PC-3 (cell line): ENCODE data around the gene EDAR. TPM values are rescaled to one million over a fixed set of nuclear protein-coding genes. Genes with fewer than 3 reads are reported as not detected.
A peak's percentile ranks its signal among the peaks of the same experiment; 100 is the strongest.

Experiments used
- ATAC-seq: fragments of 200-7000 bp; cut with Tn5 transposase; 2 replicates; pipeline ENCODE4 v1.9.1; 2020; ENCODE audit warnings: mild to moderate bottlenecking, moderate library complexity
- BruUV-seq: library from RNA; stranded (reverse); fragments of 400-500 nt; replicated peaks from 2 replicates; lab custom pipeline; 2021; lab: Mats Ljungman, UMichigan
- CTCF ChIA-PET: fragments of 300-600 bp; sonication (Branson Sonifier 250); formaldehyde crosslinking; loops from one replicate; lab custom pipeline; 2022; ENCODE audit warnings: antibody characterized with exemption; lab: Charles Lee
- POLR2A ChIA-PET: fragments of 300-600 bp; sonication (Branson Sonifier 250); formaldehyde crosslinking; loops from one replicate; lab custom pipeline; 2022; ENCODE audit warnings: antibody characterized with exemption; ENCODE audit not compliant: unreplicated experiment; lab: Charles Lee
- DNase-seq: peaks from one replicate; pipeline ENCODE4 v3.0.0-alpha.2; 2015
- H2AFZ ChIP-seq: fragments of 300-600 bp; sonication (generic); 2 replicates; pipeline ENCODE4 v1.6.0; 2016; ENCODE audit warnings: antibody characterized with exemption, low read length
- H3F3A ChIP-seq: fragments of 300-600 bp; sonication (generic); one replicate; pipeline ENCODE4 v1.6.0; 2017; ENCODE audit warnings: antibody characterized with exemption, low read length, control low read depth, mild to moderate bottlenecking; ENCODE audit not compliant: unreplicated experiment
- H3K27ac ChIP-seq: fragments of 300-600 bp; sonication (generic); 2 replicates; pipeline ENCODE4 v1.5.1; 2016; ENCODE audit warnings: mild to moderate bottlenecking, low read length
- H3K27me3 ChIP-seq: fragments of 300-600 bp; sonication (generic); 2 replicates; pipeline ENCODE4 v1.6.1; 2016; ENCODE audit warnings: low read length, mixed read lengths
- H3K36me3 ChIP-seq: fragments of 300-600 bp; sonication (generic); 2 replicates; pipeline ENCODE4 v1.6.1; 2016; ENCODE audit warnings: low read depth, mixed run types, low read length, mixed read lengths
- H3K4me1 ChIP-seq: fragments of 300-600 bp; sonication (generic); 2 replicates; pipeline ENCODE4 v1.5.1; 2016; ENCODE audit warnings: low read length; ENCODE audit not compliant: insufficient read depth
- H3K4me2 ChIP-seq: fragments of 300-600 bp; sonication (generic); 2 replicates; pipeline ENCODE4 v1.6.0; 2016; ENCODE audit warnings: low read length
- H3K4me3 ChIP-seq: fragments of 300-600 bp; sonication (generic); 2 replicates; pipeline ENCODE4 v1.5.1; 2016; ENCODE audit warnings: mild to moderate bottlenecking, low read length, mixed read lengths
- H3K79me2 ChIP-seq: fragments of 300-600 bp; sonication (generic); 2 replicates; pipeline ENCODE4 v1.6.1; 2017; ENCODE audit warnings: low read length, mixed read lengths
- H3K9ac ChIP-seq: fragments of 300-600 bp; sonication (generic); 2 replicates; pipeline ENCODE4 v1.6.0; 2016; ENCODE audit warnings: mild to moderate bottlenecking, low read length
- H3K9me2 ChIP-seq: fragments of 300-600 bp; sonication (generic); replicated peaks from 2 replicates; pipeline ENCODE4 v1.6.1; 2016; ENCODE audit warnings: mixed run types, low read length, mixed read lengths
- H3K9me3 ChIP-seq: fragments of 300-600 bp; sonication (generic); 2 replicates; pipeline ENCODE4 v1.6.1; 2016; ENCODE audit warnings: low read length, mixed read lengths
- H4K20me1 ChIP-seq: fragments of 300-600 bp; sonication (generic); 2 replicates; pipeline ENCODE4 v1.6.1; 2016; ENCODE audit warnings: low read length, mixed read lengths
- EZH2 ChIP-seq: fragments of 300-600 bp; sonication (generic); IDR thresholded peaks from one replicate; pipeline ENCODE4 v1.6.1; 2017; ENCODE audit warnings: antibody characterized with exemption, mild to moderate bottlenecking, low read length; ENCODE audit not compliant: unreplicated experiment
- EZH2phosphoT487 ChIP-seq: fragments of 300-600 bp; sonication (generic); IDR thresholded peaks from 2 replicates; pipeline ENCODE4 v1.6.1; 2018; ENCODE audit warnings: mild to moderate bottlenecking, antibody characterized with exemption, low read length, borderline replicate concordance
- intact Hi-C: fragments of 100-400 bp; cut with micrococcal nuclease; formaldehyde crosslinking; loops from 2 replicates; pipeline ENCODE4 v1.9.0; 2023
- total RNA-seq: library from RNA; depleted of rRNA; stranded (reverse); fragments of >200 nt; gene quantifications from 2 replicates; pipeline ENCODE4 v1.2.3, GENCODE V29; 2014
- TF ChIP-seq, protein P1 (sequence below): fragments of 300-600 bp; sonication (generic); conservative IDR thresholded peaks from 2 replicates; pipeline ENCODE4 v1.5.1; 2017; ENCODE audit warnings: antibody characterized with exemption, low read depth, mild to moderate bottlenecking, low read length

EDAR gene
- total RNA-seq, 1 experiment from 2014 or later, result 0.04 TPM

DNA sequence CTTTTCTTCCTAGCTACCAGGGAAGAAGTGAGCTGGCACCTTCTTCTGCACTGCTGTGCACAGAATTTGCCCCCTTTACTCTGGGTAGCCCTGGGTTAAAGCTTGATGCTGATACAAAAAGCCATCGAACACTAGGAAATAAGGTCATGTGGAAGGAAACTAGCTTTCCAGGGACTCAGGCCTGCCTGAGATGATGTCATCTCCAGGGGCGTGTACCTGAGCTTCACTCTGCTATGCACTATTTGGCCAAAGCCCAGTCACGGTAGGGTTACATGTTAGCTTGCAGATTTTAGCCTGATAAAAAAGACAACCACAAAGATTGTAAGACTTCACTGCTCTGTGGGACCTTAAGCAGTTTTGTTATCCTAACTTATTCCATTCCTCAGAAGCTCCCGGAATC, 20.4 kb downstream of the EDAR start:
- H3K27ac ChIP-seq, result peak overlapping the region; percentile 26
- TF ChIP-seq EZH2phosphoT487 (no peak), EZH2 (no peak)
- TF ChIP-seq, protein P1, sequence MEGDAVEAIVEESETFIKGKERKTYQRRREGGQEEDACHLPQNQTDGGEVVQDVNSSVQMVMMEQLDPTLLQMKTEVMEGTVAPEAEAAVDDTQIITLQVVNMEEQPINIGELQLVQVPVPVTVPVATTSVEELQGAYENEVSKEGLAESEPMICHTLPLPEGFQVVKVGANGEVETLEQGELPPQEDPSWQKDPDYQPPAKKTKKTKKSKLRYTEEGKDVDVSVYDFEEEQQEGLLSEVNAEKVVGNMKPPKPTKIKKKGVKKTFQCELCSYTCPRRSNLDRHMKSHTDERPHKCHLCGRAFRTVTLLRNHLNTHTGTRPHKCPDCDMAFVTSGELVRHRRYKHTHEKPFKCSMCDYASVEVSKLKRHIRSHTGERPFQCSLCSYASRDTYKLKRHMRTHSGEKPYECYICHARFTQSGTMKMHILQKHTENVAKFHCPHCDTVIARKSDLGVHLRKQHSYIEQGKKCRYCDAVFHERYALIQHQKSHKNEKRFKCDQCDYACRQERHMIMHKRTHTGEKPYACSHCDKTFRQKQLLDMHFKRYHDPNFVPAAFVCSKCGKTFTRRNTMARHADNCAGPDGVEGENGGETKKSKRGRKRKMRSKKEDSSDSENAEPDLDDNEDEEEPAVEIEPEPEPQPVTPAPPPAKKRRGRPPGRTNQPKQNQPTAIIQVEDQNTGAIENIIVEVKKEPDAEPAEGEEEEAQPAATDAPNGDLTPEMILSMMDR, result no peak

DNA sequence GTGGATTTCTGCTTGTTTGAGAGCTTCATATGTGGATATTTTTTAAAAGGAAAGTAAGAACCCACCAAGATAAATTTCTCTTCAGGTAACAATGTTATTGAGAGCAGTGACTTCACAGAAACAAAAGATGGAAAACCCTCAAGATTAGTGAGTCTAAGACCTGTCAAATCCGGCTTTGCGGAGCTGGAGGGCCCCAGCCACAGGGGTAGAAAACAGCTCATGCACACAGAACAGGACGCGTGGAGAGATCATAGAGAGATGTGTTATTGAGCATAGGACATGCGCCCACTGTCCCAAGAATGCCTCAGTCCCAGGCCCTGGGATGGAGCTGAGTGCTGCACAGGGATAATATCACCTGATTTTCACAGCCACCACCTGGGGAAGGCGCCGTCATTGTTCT, 21.3 kb downstream of the EDAR start:
- no peaks in the 10 kb centered on the region for H3K27me3 ChIP-seq
- ATAC-seq (no peak), DNase-seq (no peak)
- no peaks in the 10 kb centered on the region for H4K20me1 ChIP-seq
- H3K9me2 ChIP-seq, result no peaks in the 10 kb centered on the region
- H3F3A ChIP-seq, result no peaks in the 10 kb centered on the region
- no peak overlapping the region for H3K4me2 ChIP-seq
- H3K9me3 ChIP-seq, result no peaks in the 10 kb centered on the region
- no peak overlapping the region for H2AFZ ChIP-seq
- CTCF ChIA-PET, result no interaction called here
- TF ChIP-seq EZH2phosphoT487 (no peak), EZH2 (no peak)
- TF ChIP-seq, protein P1, result no peak
- H3K36me3 ChIP-seq, result no peaks in the 10 kb centered on the region
- no peak overlapping the region for H3K27ac ChIP-seq
- no peak overlapping the region for H3K4me3 ChIP-seq
- H3K9ac ChIP-seq, result no peak overlapping the region
- peaks cover 55% of the 10 kb centered on the region for H3K4me1 ChIP-seq
- intact Hi-C loops, result no loop called here
- no peaks in the 10 kb centered on the region for H3K79me2 ChIP-seq
- POLR2A ChIA-PET, result no interaction called here
- BruUV-seq, result no TSS peak

More for the DNA sequence above, 20.4 kb downstream of the EDAR start:
- no TSS peak for BruUV-seq
- H3F3A ChIP-seq, result no peaks in the 10 kb centered on the region
- ChIA-PET POLR2A (no interaction called here), CTCF (interaction anchor here (0.6 to 0.7 kb wide), 2 partner anchors 24 to 51 kb away, joined by 4 to 6 read pairs; no protein-coding TSS in a partner anchor)
- H3K9me3 ChIP-seq, result no peaks in the 10 kb centered on the region
- no peaks in the 10 kb centered on the region for H3K9me2 ChIP-seq
- no peak overlapping the region for H3K4me3 ChIP-seq
- ATAC-seq (peak; percentile 47), DNase-seq (peak; percentile 88)
- no peak overlapping the region for H3K9ac ChIP-seq
- H3K36me3 ChIP-seq, result no peaks in the 10 kb centered on the region
- intact Hi-C loops, result no loop called here
- H3K27me3 ChIP-seq, result no peaks in the 10 kb centered on the region
- H3K4me1 ChIP-seq, result peaks cover 55% of the 10 kb centered on the region
- H2AFZ ChIP-seq, result 0 out of 2 replicates have a peak overlapping the region, but pooled peaks have one; percentile 1
- peak overlapping the region; percentile 32 for H3K4me2 ChIP-seq
- H4K20me1 ChIP-seq, result no peaks in the 10 kb centered on the region
- no peaks in the 10 kb centered on the region for H3K79me2 ChIP-seq

DNA sequence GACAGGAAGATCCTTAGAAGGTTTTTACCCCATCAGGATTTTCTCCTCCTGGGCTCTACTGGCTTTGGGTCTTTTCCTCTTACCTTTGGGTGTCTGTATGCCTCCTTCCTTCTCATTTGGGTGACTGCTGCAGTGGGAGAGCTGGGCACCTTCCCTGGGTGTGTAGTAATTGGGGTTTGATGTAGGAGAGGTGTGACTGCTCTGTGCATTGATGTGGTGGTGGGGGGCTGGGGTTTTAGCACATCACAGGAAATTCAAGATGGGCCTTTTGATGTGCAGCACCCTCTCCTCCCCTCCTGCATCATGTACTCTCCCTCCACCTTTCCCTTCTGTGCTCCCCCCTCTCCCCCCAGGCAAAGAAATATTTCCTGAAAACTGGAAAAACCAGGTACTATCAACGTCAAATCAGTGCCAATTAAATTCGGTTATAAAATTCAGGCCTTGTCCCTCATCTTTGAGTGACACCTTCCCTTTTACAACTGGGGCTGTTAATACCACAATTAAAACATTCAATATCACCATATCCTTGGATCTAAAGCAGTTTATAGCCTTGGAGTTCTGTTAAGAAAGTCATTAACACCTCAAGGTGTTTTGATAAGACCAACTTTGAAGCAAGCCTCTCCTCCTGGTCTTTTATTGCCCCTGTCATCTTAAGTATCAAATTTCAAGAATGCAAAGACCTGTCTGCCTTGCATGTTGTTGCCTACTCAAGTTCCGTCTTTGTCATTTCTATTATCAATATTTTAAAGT, 23.3 kb downstream of the EDAR start:
- Histone ChIP-seq H3K9me3 (no peaks in the 10 kb centered on the region), H4K20me1 (no peaks in the 10 kb centered on the region), H3K36me3 (no peaks in the 10 kb centered on the region), H3K27ac (no peak overlapping the region), H3K4me1 (peaks cover 36% of the 10 kb centered on the region), H3K27me3 (no peaks in the 10 kb centered on the region), H3K79me2 (no peaks in the 10 kb centered on the region), H3K4me2 (peak overlapping the region; percentile 23; the same call in 1 of the 2 replicates), H3K9me2 (no peaks in the 10 kb centered on the region), H3K4me3 (no peak overlapping the region), H3K9ac (no peak overlapping the region), H2AFZ (no peak overlapping the region), H3F3A (no peaks in the 10 kb centered on the region)
- no TSS peak for BruUV-seq
- ChIA-PET POLR2A (no interaction called here), CTCF (no interaction called here)
- peak; percentile 14; the same call in 1 of the 2 replicates for ATAC-seq
- DNase-seq, result peak; percentile 53
- TF ChIP-seq EZH2phosphoT487 (no peak), EZH2 (no peak)
- TF ChIP-seq, protein P1, result no peak
- intact Hi-C loops, result no loop called here
